H9 (cell line): Measurements from ENCODE around the gene ANP32A. TPM values are rescaled to one million over a fixed set of nuclear protein-coding genes. Genes with fewer than 3 reads are reported as not detected.

Experiments
- DNase-seq: peaks from one replicate; pipeline ENCODE4 v3.0.0-alpha.2; 2017
- H2AFZ ChIP-seq: one replicate; pipeline ENCODE4 v1.6.1; 2013; ENCODE audit warnings: mild to moderate bottlenecking, low read length, control low read depth, moderate library complexity
- H2AK5ac ChIP-seq: 2 replicates; pipeline ENCODE4 v1.6.1; 2013; ENCODE audit warnings: low read length, control low read depth, mixed read lengths; ENCODE audit not compliant: insufficient read length
- H2BK120ac ChIP-seq: one replicate; pipeline ENCODE4 v1.6.1; 2013; ENCODE audit warnings: low read depth, mild to moderate bottlenecking, low read length, control low read depth, inconsistent platforms; ENCODE audit not compliant: poor library complexity, severe bottlenecking
- H2BK12ac ChIP-seq: 2 replicates; pipeline ENCODE4 v1.6.1; 2013; ENCODE audit warnings: low read length, control low read depth, mixed read lengths, low read depth; ENCODE audit not compliant: insufficient read length
- H2BK15ac ChIP-seq: 2 replicates; pipeline ENCODE4 v1.6.1; 2013; ENCODE audit warnings: low read depth, low read length, control low read depth
- H2BK20ac ChIP-seq: one replicate; pipeline ENCODE4 v1.6.1; 2013; ENCODE audit warnings: low read depth, mild to moderate bottlenecking, low read length, control low read depth, inconsistent platforms; ENCODE audit not compliant: poor library complexity, severe bottlenecking
- H2BK5ac ChIP-seq: 2 replicates; pipeline ENCODE4 v1.6.1; 2013; ENCODE audit warnings: low read length, control low read depth, mixed read lengths; ENCODE audit not compliant: insufficient read length
- H3K14ac ChIP-seq: 2 replicates; pipeline ENCODE4 v1.6.1; 2013; ENCODE audit warnings: low read length, control low read depth; ENCODE audit not compliant: insufficient read depth
- H3K18ac ChIP-seq: 2 replicates; pipeline ENCODE4 v1.6.1; 2013; ENCODE audit warnings: low read depth, mild to moderate bottlenecking, mixed read lengths, low read length, control low read depth; ENCODE audit not compliant: insufficient read length
- H3K23ac ChIP-seq: 2 replicates; pipeline ENCODE4 v1.6.1; 2013; ENCODE audit warnings: low read length, control low read depth, mixed read lengths, low read depth; ENCODE audit not compliant: insufficient read length
- H3K23me2 ChIP-seq: 2 replicates; pipeline ENCODE4 v1.6.1; 2013; ENCODE audit warnings: low read depth, mild to moderate bottlenecking, mixed read lengths, low read length, control low read depth; ENCODE audit not compliant: insufficient read length, poor library complexity, severe bottlenecking
- H3K27ac ChIP-seq: 2 replicates; pipeline ENCODE4 v1.5.1; 2013; ENCODE audit warnings: low read length, control low read depth, mixed read lengths, low read depth; ENCODE audit not compliant: insufficient read length
- H3K27me3 ChIP-seq: 2 replicates; pipeline ENCODE4 v1.6.1; 2013; ENCODE audit warnings: low read length, control low read depth, inconsistent platforms; ENCODE audit not compliant: insufficient read depth
- H3K4ac ChIP-seq: 2 replicates; pipeline ENCODE4 v1.6.1; 2013; ENCODE audit warnings: low read depth, mild to moderate bottlenecking, control low read depth, inconsistent platforms, low read length, moderate library complexity
- H3K4me1 ChIP-seq: 2 replicates; pipeline ENCODE4 v1.6.1; 2013; ENCODE audit warnings: low read length, control low read depth, inconsistent platforms; ENCODE audit not compliant: insufficient read depth
- H3K4me2 ChIP-seq: 2 replicates; pipeline ENCODE4 v1.6.1; 2013; ENCODE audit warnings: low read length, control low read depth, mixed read lengths; ENCODE audit not compliant: insufficient read length, insufficient read depth
- H3K56ac ChIP-seq: 2 replicates; pipeline ENCODE4 v1.6.1; 2013; ENCODE audit warnings: low read depth, mild to moderate bottlenecking, mixed read lengths, low read length, control low read depth; ENCODE audit not compliant: insufficient read length
- H3K79me1 ChIP-seq: 2 replicates; pipeline ENCODE4 v1.6.1; 2013; ENCODE audit warnings: low read depth, mild to moderate bottlenecking, moderate library complexity, low read length, control low read depth, inconsistent platforms; ENCODE audit not compliant: insufficient read depth, poor library complexity, severe bottlenecking
- H3K79me2 ChIP-seq: 2 replicates; pipeline ENCODE4 v1.6.1; 2013; ENCODE audit warnings: low read length, control low read depth, inconsistent platforms; ENCODE audit not compliant: insufficient read depth
- H3K9ac ChIP-seq: 2 replicates; pipeline ENCODE4 v1.6.1; 2013; ENCODE audit warnings: low read length, control low read depth, mixed read lengths; ENCODE audit not compliant: insufficient read length; ENCODE audit errors: extremely low read depth
- H3K9me3 ChIP-seq: one replicate; pipeline ENCODE4 v1.6.1; 2013; ENCODE audit warnings: low read depth, low read length, inconsistent platforms; ENCODE audit not compliant: control insufficient read depth
- H3T11ph ChIP-seq: one replicate; pipeline ENCODE4 v1.6.1; 2013; ENCODE audit warnings: mild to moderate bottlenecking, low read length, control low read depth, inconsistent platforms
- H4K20me1 ChIP-seq: one replicate; pipeline ENCODE4 v1.6.1; 2013; ENCODE audit not compliant: control insufficient read depth, insufficient read length, insufficient read depth
- H4K5ac ChIP-seq: 2 replicates; pipeline ENCODE4 v1.6.1; 2013; ENCODE audit warnings: low read depth, mild to moderate bottlenecking, mixed read lengths, low read length, control low read depth; ENCODE audit not compliant: insufficient read length
- H4K8ac ChIP-seq: replicated peaks from 2 replicates; pipeline ENCODE4 v1.6.1; 2013; ENCODE audit warnings: low read length, control low read depth, mixed read lengths, low read depth; ENCODE audit not compliant: insufficient read length
- H4K91ac ChIP-seq: 2 replicates; pipeline ENCODE4 v1.6.1; 2013; ENCODE audit warnings: low read depth, mild to moderate bottlenecking, moderate library complexity, mixed read lengths, low read length, control low read depth; ENCODE audit not compliant: insufficient read length
- H3K27ac Mint-ChIP-seq, 3 experiments: 2 replicates in 2 of 3; 3 replicates in 1 of 3; pipeline ENCODE4 v1.8.0; 2020 to 2021; ENCODE audit warnings: mixed read lengths in 3 of 3, mild to moderate bottlenecking in 1 of 3, moderate library complexity in 1 of 3
- H3K27me3 Mint-ChIP-seq: 2 replicates; pipeline ENCODE4 v1.8.0; 2021; ENCODE audit warnings: low read depth, mild to moderate bottlenecking, moderate library complexity, mixed read lengths
- H3K36me3 Mint-ChIP-seq, 3 experiments: 2 replicates in 2 of 3; 3 replicates in 1 of 3; pipeline ENCODE4 v1.8.0; 2020 to 2021; ENCODE audit warnings: low read depth in 3 of 3, mixed read lengths in 3 of 3; ENCODE audit not compliant: insufficient read depth in 1 of 3
- H3K4me1 Mint-ChIP-seq, 2 experiments: 2 replicates each; pipeline ENCODE4 v1.8.0; 2020; ENCODE audit warnings: mixed read lengths in 2 of 2
- H3K4me3 Mint-ChIP-seq, 2 experiments: 2 replicates in 1 of 2; 3 replicates in 1 of 2; pipeline ENCODE4 v1.8.0; 2020 to 2021; ENCODE audit warnings: mild to moderate bottlenecking in 2 of 2, mixed read lengths in 2 of 2, moderate library complexity in 1 of 2
- H3K9me3 Mint-ChIP-seq, 2 experiments: 2 replicates in 1 of 2; 3 replicates in 1 of 2; pipeline ENCODE4 v1.8.0; 2020; ENCODE audit warnings: mild to moderate bottlenecking in 2 of 2, mixed read lengths in 2 of 2, moderate library complexity in 1 of 2
- WGBS: extraction: QIAGEN DNeasy Blood & Tissue Kit; methylation state at CpG from one replicate; pipeline ENCODE4 v1.1.7; 2013; ENCODE audit warnings: missing lambda C conversion rate, low lambda C conversion rate, mixed read lengths; ENCODE audit not compliant: insufficient read length; ENCODE audit errors: extremely low coverage; 5-methylcytosine and 5-hydroxymethylcytosine counted together
- total RNA-seq: library from RNA; stranded (reverse); gene quantifications from 2 replicates; pipeline ENCODE4 v1.2.1, GENCODE V29; 2021
- TF ChIP-seq, protein P1 (sequence below): fragments of 200-600 bp; sonication (generic); conservative IDR thresholded peaks from 3 replicates; pipeline ENCODE4 v1.8.0; 2021; ENCODE audit warnings: antibody characterized with exemption, mild to moderate bottlenecking

Gene ANP32A
- total RNA-seq, 1 experiment from 2014 or later: 318 TPM

DNA sequence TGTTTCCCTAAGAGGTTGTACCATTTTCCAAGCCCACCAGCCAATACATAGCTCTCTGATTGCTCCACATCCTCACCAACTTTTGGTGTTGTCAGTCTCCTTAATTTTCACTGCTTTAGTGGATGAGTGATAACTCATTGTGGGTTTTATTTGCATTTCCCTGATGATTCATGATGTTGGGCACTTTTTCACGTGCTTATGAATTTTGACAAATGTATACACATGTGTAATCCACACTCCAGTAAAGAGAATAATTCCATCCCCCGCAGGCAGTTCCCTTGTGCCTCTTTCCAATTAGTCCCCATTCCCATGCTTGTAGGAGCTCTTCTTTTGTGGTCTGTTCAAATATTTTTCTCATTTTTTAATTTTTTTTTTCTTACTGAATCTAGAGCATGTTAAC lies 52.4 kb downstream of the ANP32A start:
- WGBS: no CpG with 5 or more reads among the region's 2 CpGs
- TF ChIP-seq, protein P1, sequence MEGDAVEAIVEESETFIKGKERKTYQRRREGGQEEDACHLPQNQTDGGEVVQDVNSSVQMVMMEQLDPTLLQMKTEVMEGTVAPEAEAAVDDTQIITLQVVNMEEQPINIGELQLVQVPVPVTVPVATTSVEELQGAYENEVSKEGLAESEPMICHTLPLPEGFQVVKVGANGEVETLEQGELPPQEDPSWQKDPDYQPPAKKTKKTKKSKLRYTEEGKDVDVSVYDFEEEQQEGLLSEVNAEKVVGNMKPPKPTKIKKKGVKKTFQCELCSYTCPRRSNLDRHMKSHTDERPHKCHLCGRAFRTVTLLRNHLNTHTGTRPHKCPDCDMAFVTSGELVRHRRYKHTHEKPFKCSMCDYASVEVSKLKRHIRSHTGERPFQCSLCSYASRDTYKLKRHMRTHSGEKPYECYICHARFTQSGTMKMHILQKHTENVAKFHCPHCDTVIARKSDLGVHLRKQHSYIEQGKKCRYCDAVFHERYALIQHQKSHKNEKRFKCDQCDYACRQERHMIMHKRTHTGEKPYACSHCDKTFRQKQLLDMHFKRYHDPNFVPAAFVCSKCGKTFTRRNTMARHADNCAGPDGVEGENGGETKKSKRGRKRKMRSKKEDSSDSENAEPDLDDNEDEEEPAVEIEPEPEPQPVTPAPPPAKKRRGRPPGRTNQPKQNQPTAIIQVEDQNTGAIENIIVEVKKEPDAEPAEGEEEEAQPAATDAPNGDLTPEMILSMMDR: no peak
- H3K27ac ChIP-seq: no peak overlapping the region
- no peaks in the 10 kb centered on the region for H3K9me3 Mint-ChIP-seq
- no peaks in the 10 kb centered on the region; the same call in 1 of the 2 replicates for H3K27me3 ChIP-seq
- no peaks in the 10 kb centered on the region for H3K79me2 ChIP-seq
- H3K23me2 ChIP-seq: no peaks in the 10 kb centered on the region
- no peaks in the 10 kb centered on the region for H3K79me1 ChIP-seq
- H4K20me1 ChIP-seq: no peaks in the 10 kb centered on the region
- H2BK15ac ChIP-seq: no peak overlapping the region
- H3K4ac ChIP-seq: no peak overlapping the region
- no peak overlapping the region for H2BK12ac ChIP-seq
- H3K18ac ChIP-seq: no peak overlapping the region
- no peak overlapping the region for H3K23ac ChIP-seq
- no peaks in the 10 kb centered on the region for H3K4me1 Mint-ChIP-seq
- peaks cover 16% of the 10 kb centered on the region for H3K27me3 Mint-ChIP-seq
- no peak overlapping the region for H3K14ac ChIP-seq
- no peaks in the 10 kb centered on the region for H3K9me3 ChIP-seq
- H3K27ac Mint-ChIP-seq: no peak overlapping the region; a peak in 1 of 7 replicates
- H3K9ac ChIP-seq: no peak overlapping the region
- no peak overlapping the region for H3K4me3 Mint-ChIP-seq
- DNase-seq: no peak
- H2BK20ac ChIP-seq: no peak overlapping the region
- H2BK5ac ChIP-seq: no peak overlapping the region
- H3K36me3 Mint-ChIP-seq: no peaks in the 10 kb centered on the region
- H2BK120ac ChIP-seq: no peak overlapping the region
- H2AK5ac ChIP-seq: no peak overlapping the region
- H3K56ac ChIP-seq: no peak overlapping the region
- H4K91ac ChIP-seq: no peak overlapping the region
- no peaks in the 10 kb centered on the region for H3K4me1 ChIP-seq
- H4K5ac ChIP-seq: no peak overlapping the region
- H2AFZ ChIP-seq: no peak overlapping the region
- no peak overlapping the region for H3T11ph ChIP-seq
- H4K8ac ChIP-seq: no peak overlapping the region
- no peak overlapping the region for H3K4me2 ChIP-seq
